Naive B cell (primary cell): ENCODE results near the gene CD244. TPM values are rescaled to one million over a fixed set of nuclear protein-coding genes. Genes with fewer than 3 reads are reported as not detected.
A peak's percentile ranks its signal among the peaks of the same experiment; 100 is the strongest.
"Not testable (repeated sequence)": the region's sequence is repeated elsewhere in the genome, so short reads cannot be mapped to it uniquely, and the experiment has no call there.

ENCODE experiments used
- ATAC-seq, 2 donors: fragments of 150-1000 bp; cut with Tn5 transposase; 2 replicates each; pipeline ENCODE4 v1.10.0; 2021; ENCODE audit warnings: low read depth in 2 of 2, mild to moderate bottlenecking in 2 of 2, moderate library complexity in 2 of 2
- DNase-seq: peaks from one replicate; pipeline ENCODE4 v3.0.0; 2022
- H3K27ac Mint-ChIP-seq, 6 donors: one replicate each; pipeline ENCODE4 v1.8.0; 2020 to 2022; ENCODE audit warnings: mild to moderate bottlenecking in 6 of 6, mixed read lengths in 6 of 6, moderate library complexity in 5 of 6, inconsistent platforms in 2 of 6
- H3K27me3 Mint-ChIP-seq, 3 donors: one replicate each; pipeline ENCODE4 v1.8.0; 2021 to 2022; ENCODE audit warnings: mixed read lengths in 3 of 3, mild to moderate bottlenecking in 1 of 3
- H3K36me3 Mint-ChIP-seq, 2 donors: one replicate each; pipeline ENCODE4 v1.8.0; 2020 to 2022; ENCODE audit warnings: mixed read lengths in 2 of 2, inconsistent platforms in 1 of 2, mild to moderate bottlenecking in 1 of 2
- H3K4me1 Mint-ChIP-seq, 3 donors: one replicate each; pipeline ENCODE4 v1.8.0; 2020 to 2022; ENCODE audit warnings: mixed read lengths in 3 of 3, inconsistent platforms in 1 of 3, mild to moderate bottlenecking in 1 of 3, moderate library complexity in 1 of 3
- H3K4me3 Mint-ChIP-seq, 8 donors: one replicate each; pipeline ENCODE4 v1.8.0; 2020 to 2022; ENCODE audit warnings: mild to moderate bottlenecking in 8 of 8, mixed read lengths in 8 of 8, moderate library complexity in 8 of 8, inconsistent platforms in 2 of 8
- H3K9me3 Mint-ChIP-seq, 7 donors: one replicate each; pipeline ENCODE4 v1.8.0; 2020 to 2022; ENCODE audit warnings: mixed read lengths in 7 of 7, mild to moderate bottlenecking in 5 of 7, inconsistent platforms in 2 of 7, moderate library complexity in 1 of 7
- polyA plus RNA-seq, 6 donors: library from polyadenylated mRNA; unstranded; fragments of 300-500 nt; fragmentation: Illumina TruSeq; gene quantifications; one replicate each; pipeline ENCODE4 v1.2.3, GENCODE V29; 2021; ENCODE audit warnings: low read depth in 6 of 6

CD244 gene
- polyA plus RNA-seq, 6 donors from 2014 or later: 0.32 to 0.97 (median 0.71) TPM; not detected in 1

- H3K4me1 Mint-ChIP-seq: peaks cover 68 to 81% (median 80%) of the 10 kb centered on the region in 3 donors
- ATAC-seq (peak; percentile 5 to 8), DNase-seq (peak; percentile 48)
- no peaks in the 10 kb centered on the region for H3K27me3 Mint-ChIP-seq
- peak overlapping the region; percentile 99 to 100 (median 100) for H3K27ac Mint-ChIP-seq
- H3K9me3 Mint-ChIP-seq: peaks cover 0 to 2% (median 0%) of the 10 kb centered on the region in 7 donors
- peak overlapping the region; percentile 87 to 98 (median 94) for H3K4me3 Mint-ChIP-seq
- peaks cover 8 to 33% of the 10 kb centered on the region in 2 donors for H3K36me3 Mint-ChIP-seq
These were observed 65.4 kb downstream of the CD244 start for GRCh38 chr1:160797271-160797709.

- peak within 1 kb of the TSS; percentile 99 to 100 (median 100) for H3K27ac Mint-ChIP-seq
- peak within 1 kb of the TSS; percentile 87 to 98 (median 94) for H3K4me3 Mint-ChIP-seq
These were observed 66.7 kb downstream of the CD244 start, which contains the start of gene LY9 for GRCh38 chr1:160795951-160796383. TSS of gene LY9 (plus strand) at chr1:160796174. CDS start at chr1:160796188, 14 bp downstream.

DNA sequence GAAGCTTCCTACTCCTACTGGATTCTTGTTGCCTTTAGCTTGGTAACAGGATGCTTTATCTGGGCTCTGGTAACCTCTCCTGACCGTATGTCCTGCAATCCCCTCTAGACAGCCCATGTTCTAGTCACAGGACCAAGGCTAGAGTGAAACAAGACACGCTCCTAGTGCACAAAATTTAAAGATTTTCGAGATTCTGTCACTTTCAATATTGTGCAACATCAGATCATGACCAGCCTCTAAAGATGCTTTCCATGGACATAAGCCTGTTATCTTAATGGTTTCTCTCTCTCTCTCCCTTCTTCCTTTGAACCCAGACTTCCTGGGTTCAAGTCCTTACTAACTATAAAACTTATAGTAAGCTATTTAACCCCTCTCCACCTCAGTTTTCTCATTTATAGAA is 68.3 kb downstream of the CD244 start:
- Mint-ChIP-seq H3K36me3 (peaks cover 0 to 9% of the 10 kb centered on the region in 2 donors), H3K27ac (peak overlapping the region; percentile 99 to 100 (median 100)), H3K4me3 (peak overlapping the region in 1 of 8 donors; percentile 61), H3K9me3 (peaks cover 0 to 2% (median 0%) of the 10 kb centered on the region in 7 donors), H3K4me1 (peaks cover 60 to 79% (median 71%) of the 10 kb centered on the region in 3 donors), H3K27me3 (no peaks in the 10 kb centered on the region)
- DNase-seq (no peak), ATAC-seq (no peak)

More at GRCh38 chr1:160795951-160796383, 66.7 kb downstream of the CD244 start, which contains the start of gene LY9:
- peaks cover 0 to 2% (median 0%) of the 10 kb centered on the region in 7 donors for H3K9me3 Mint-ChIP-seq
- H3K4me1 Mint-ChIP-seq: peaks cover 62 to 80% (median 73%) of the 10 kb centered on the region in 3 donors
- no peaks in the 10 kb centered on the region for H3K27me3 Mint-ChIP-seq
- peak; percentile 94 for DNase-seq
- peak; percentile 85 to 86 for ATAC-seq
- H3K36me3 Mint-ChIP-seq: peaks cover 3 to 25% of the 10 kb centered on the region in 2 donors

DNA sequence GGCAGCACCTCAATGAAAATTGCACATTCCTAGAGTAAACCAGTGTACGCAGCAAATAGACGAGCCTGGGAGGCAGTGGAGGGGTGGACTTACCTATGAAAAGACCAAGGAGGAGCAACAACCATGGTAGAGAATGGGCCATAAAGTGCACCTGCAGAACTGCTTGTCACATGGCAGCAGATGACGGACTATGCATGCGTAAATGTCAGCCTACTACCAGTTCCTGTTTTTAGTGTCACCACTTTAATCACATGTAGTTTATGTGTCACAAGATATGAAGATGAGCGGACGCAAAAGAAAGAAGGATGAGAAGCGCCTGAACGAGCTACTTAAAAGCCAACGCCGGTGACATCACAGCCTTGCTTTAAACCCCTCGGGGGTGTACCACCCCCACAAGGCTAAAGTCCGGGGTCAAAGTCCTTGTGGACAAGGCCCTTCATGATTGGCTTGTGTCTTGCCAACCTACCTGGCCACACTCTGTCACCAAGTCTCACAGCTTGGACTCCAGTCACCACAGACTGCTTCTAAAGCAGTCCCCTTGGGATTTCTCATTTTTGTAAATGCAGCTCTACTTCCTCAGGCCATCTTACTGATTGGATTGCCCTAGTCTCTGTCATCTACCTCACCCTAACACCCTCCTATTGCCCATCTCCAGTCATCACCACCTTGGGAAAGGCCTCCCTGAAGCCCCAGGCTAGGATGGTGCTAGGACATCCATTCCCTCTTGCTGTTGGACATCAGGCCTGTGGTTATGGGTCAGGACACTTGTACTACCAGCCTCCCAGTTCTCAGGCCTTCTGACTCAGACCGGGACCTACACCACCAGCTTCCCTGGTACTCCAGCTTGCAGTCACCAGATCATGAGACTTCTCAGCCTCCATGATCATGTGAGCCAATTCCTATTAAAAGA is 72.7 kb downstream of the CD244 start:
- Mint-ChIP-seq H3K4me3 (peak overlapping the region; percentile 15 to 86 (median 64)), H3K9me3 (no peaks in the 10 kb centered on the region), H3K27ac (peak overlapping the region; percentile 99 to 100 (median 100)), H3K27me3 (no peaks in the 10 kb centered on the region), H3K36me3 (no peaks in the 10 kb centered on the region), H3K4me1 (peaks cover 30 to 44% (median 36%) of the 10 kb centered on the region in 3 donors)
- peak; percentile 84 to 85 for ATAC-seq
- peak; percentile 93 for DNase-seq

- peak overlapping the region; percentile 99 to 100 (median 100) for H3K27ac Mint-ChIP-seq
- H3K4me3 Mint-ChIP-seq: peak overlapping the region in 7 of 8 donors; percentile 24 to 80 (median 73)
- peaks cover 22 to 36% (median 28%) of the 10 kb centered on the region in 3 donors for H3K4me1 Mint-ChIP-seq
- no peak for DNase-seq
- H3K27me3 Mint-ChIP-seq: no peaks in the 10 kb centered on the region
- H3K36me3 Mint-ChIP-seq: no peaks in the 10 kb centered on the region
- no peaks in the 10 kb centered on the region for H3K9me3 Mint-ChIP-seq
- ATAC-seq: no peak
These were observed 73.5 kb downstream of the CD244 start for GRCh38 chr1:160789051-160789701.

GRCh38 chr1:160782988-160783765 is 79.5 kb downstream of the CD244 start:
- not testable (repeated sequence) for ATAC-seq, DNase-seq, H3K9me3 Mint-ChIP-seq, H3K27me3 Mint-ChIP-seq, H3K36me3 Mint-ChIP-seq
- H3K4me1 Mint-ChIP-seq: peaks cover 19 to 49% (median 27%) of the 10 kb centered on the region in 3 donors
- peak overlapping the region; percentile 98 to 99 (median 98) for H3K27ac Mint-ChIP-seq
- H3K4me3 Mint-ChIP-seq: peak overlapping the region in 3 of 8 donors; percentile 22 to 71 (median 57)

- Mint-ChIP-seq H3K27me3 (no peaks in the 10 kb centered on the region), H3K36me3 (no peaks in the 10 kb centered on the region), H3K27ac (peak overlapping the region; percentile 98 to 99 (median 98)), H3K4me3 (peak overlapping the region in 7 of 8 donors; percentile 38 to 71 (median 61)), H3K9me3 (no peaks in the 10 kb centered on the region), H3K4me1 (peaks cover 25 to 57% (median 35%) of the 10 kb centered on the region in 3 donors)
- ATAC-seq (peak; percentile 96 to 97), DNase-seq (peak; percentile 84)
These were observed 80.6 kb downstream of the CD244 start for GRCh38 chr1:160781914-160782689.

- no peak for DNase-seq
- Mint-ChIP-seq H3K4me1 (peaks cover 29 to 66% (median 43%) of the 10 kb centered on the region in 3 donors), H3K9me3 (no peaks in the 10 kb centered on the region), H3K36me3 (no peaks in the 10 kb centered on the region), H3K4me3 (peak overlapping the region in 5 of 8 donors; percentile 16 to 71 (median 26)), H3K27me3 (no peaks in the 10 kb centered on the region), H3K27ac (peak overlapping the region; percentile 98 to 99 (median 98))
- no peak for ATAC-seq
These were observed 81.4 kb downstream of the CD244 start for GRCh38 chr1:160781186-160781766.

GRCh38 chr1:160780398-160780755 is 82.3 kb downstream of the CD244 start:
- no peak for ATAC-seq
- H3K27me3 Mint-ChIP-seq: no peaks in the 10 kb centered on the region
- H3K4me1 Mint-ChIP-seq: peaks cover 37 to 75% (median 52%) of the 10 kb centered on the region in 3 donors
- no peaks in the 10 kb centered on the region for H3K36me3 Mint-ChIP-seq
- no peaks in the 10 kb centered on the region for H3K9me3 Mint-ChIP-seq
- peak overlapping the region; percentile 19 to 99 (median 62) for H3K27ac Mint-ChIP-seq
- no peak for DNase-seq
- no peak overlapping the region for H3K4me3 Mint-ChIP-seq
